GM23338 (cell line): ENCODE results near the gene EDDM13. TPM values are rescaled to one million over a fixed set of nuclear protein-coding genes. Genes with fewer than 3 reads are reported as not detected.

Source experiments
- ATAC-seq: fragments of 200-7000 bp; cut with Tn5 transposase; 3 replicates; pipeline ENCODE4 v1.9.1; 2020
- DNase-seq: peaks from one replicate; pipeline ENCODE4 v3.0.0-alpha.2; 2015; ENCODE audit warnings: low spot score
- H2AFZ ChIP-seq: fragments of 200-600 bp; sonication (generic); 2 replicates; pipeline ENCODE4 v1.8.0; 2016; ENCODE audit warnings: antibody characterized with exemption, mild to moderate bottlenecking, moderate library complexity
- H3F3A ChIP-seq: fragments of 200-600 bp; sonication (generic); replicated peaks from 2 replicates; pipeline ENCODE4 v1.8.0; 2017; ENCODE audit warnings: antibody characterized with exemption, mixed run types, low read depth
- H3K27ac ChIP-seq: fragments of 200-600 bp; sonication (generic); 2 replicates; pipeline ENCODE4 v1.6.1; 2016; ENCODE audit warnings: low read depth
- H3K27me3 ChIP-seq: fragments of 200-600 bp; sonication (generic); 2 replicates; pipeline ENCODE4 v1.8.0; 2016; ENCODE audit warnings: mild to moderate bottlenecking, mixed run types, moderate library complexity; ENCODE audit not compliant: insufficient read depth
- H3K36me3 ChIP-seq: fragments of 200-600 bp; sonication (generic); 2 replicates; pipeline ENCODE4 v1.8.0; 2016; ENCODE audit warnings: mild to moderate bottlenecking; ENCODE audit not compliant: insufficient read depth
- H3K4me1 ChIP-seq: fragments of 200-600 bp; sonication (generic); 2 replicates; pipeline ENCODE4 v1.8.0; 2016; ENCODE audit warnings: mild to moderate bottlenecking, moderate library complexity; ENCODE audit not compliant: insufficient read depth
- H3K4me2 ChIP-seq: fragments of 200-600 bp; sonication (generic); 2 replicates; pipeline ENCODE4 v1.7.1; 2017; ENCODE audit warnings: mixed run types
- H3K4me3 ChIP-seq: fragments of 200-600 bp; sonication (generic); 2 replicates; pipeline ENCODE4 v1.6.1; 2016; ENCODE audit warnings: mixed run types
- H3K79me2 ChIP-seq: fragments of 200-600 bp; sonication (generic); replicated peaks from 2 replicates; pipeline ENCODE4 v1.8.0; 2017; ENCODE audit warnings: mild to moderate bottlenecking; ENCODE audit not compliant: insufficient read depth
- H3K9me2 ChIP-seq: fragments of 200-600 bp; sonication (generic); 2 replicates; pipeline ENCODE4 v1.8.0; 2017; ENCODE audit not compliant: insufficient read depth
- H4K20me1 ChIP-seq: fragments of 200-600 bp; sonication (generic); replicated peaks from 2 replicates; pipeline ENCODE4 v1.8.0; 2017; ENCODE audit warnings: mild to moderate bottlenecking; ENCODE audit not compliant: insufficient read depth
- H3K27ac Mint-ChIP-seq: 2 replicates; pipeline ENCODE4 v1.8.0; 2020; ENCODE audit warnings: inconsistent platforms, mild to moderate bottlenecking, moderate library complexity, mixed read lengths
- H3K27me3 Mint-ChIP-seq: 3 replicates; pipeline ENCODE4 v1.8.0; 2022; ENCODE audit warnings: low read depth, mild to moderate bottlenecking, moderate library complexity, mixed read lengths, inconsistent platforms; ENCODE audit not compliant: insufficient read depth, poor library complexity
- H3K36me3 Mint-ChIP-seq: 3 replicates; pipeline ENCODE4 v1.8.0; 2021; ENCODE audit warnings: low read depth, mild to moderate bottlenecking, inconsistent platforms, moderate library complexity, mixed read lengths
- H3K4me1 Mint-ChIP-seq: 3 replicates; pipeline ENCODE4 v1.8.0; 2020; ENCODE audit warnings: mild to moderate bottlenecking, inconsistent platforms, mixed read lengths
- H3K4me3 Mint-ChIP-seq: 3 replicates; pipeline ENCODE4 v1.8.0; 2021; ENCODE audit warnings: moderate library complexity, mild to moderate bottlenecking, inconsistent platforms, mixed read lengths
- H3K9me3 Mint-ChIP-seq: 3 replicates; pipeline ENCODE4 v1.8.0; 2020; ENCODE audit warnings: moderate library complexity, mild to moderate bottlenecking, inconsistent platforms, mixed read lengths
- CREB1 ChIP-seq: fragments of 250-450 bp; sonication (Bioruptor Pico); IDR thresholded peaks from 2 replicates; pipeline ENCODE4 v1.5.0; 2020; ENCODE audit warnings: low read depth, mild to moderate bottlenecking, moderate library complexity
- CTCF ChIP-seq, 2 experiments: fragments of 200-600 bp in 1 of 2; sonication (generic) in 1 of 2; conservative IDR thresholded peaks; 2 replicates each; pipeline versions ENCODE4 v1.5.1 to v1.6.1; 2016 to 2017; ENCODE audit warnings: antibody characterized with exemption in 2 of 2, low read depth in 2 of 2, mild to moderate bottlenecking in 2 of 2, moderate library complexity in 1 of 2
- ETS1 ChIP-seq: IDR thresholded peaks from 2 replicates; pipeline ENCODE4 v1.6.1; 2016; ENCODE audit warnings: antibody characterized with exemption
- EZH2 ChIP-seq: fragments of 200-600 bp; sonication (generic); IDR thresholded peaks from one replicate; pipeline ENCODE4 v1.8.0; 2017; ENCODE audit warnings: antibody characterized with exemption, mild to moderate bottlenecking, low read depth; ENCODE audit not compliant: unreplicated experiment
- EZH2phosphoT487 ChIP-seq: fragments of 200-600 bp; sonication (generic); IDR thresholded peaks from one replicate; pipeline ENCODE4 v1.8.1; 2018; ENCODE audit warnings: antibody characterized with exemption; ENCODE audit not compliant: unreplicated experiment
- JUNB ChIP-seq: IDR thresholded peaks from one replicate; pipeline ENCODE4 v1.6.1; 2016; ENCODE audit warnings: antibody characterized with exemption; ENCODE audit not compliant: unreplicated experiment
- NANOG ChIP-seq: IDR thresholded peaks from 2 replicates; pipeline ENCODE4 v1.6.1; 2016; ENCODE audit warnings: antibody characterized with exemption, borderline replicate concordance
- POLR2AphosphoS5 ChIP-seq: IDR thresholded peaks from 2 replicates; pipeline ENCODE4 v1.6.1; 2016; ENCODE audit warnings: antibody characterized with exemption, low read depth
- REST ChIP-seq: IDR thresholded peaks from one replicate; pipeline ENCODE4 v1.6.1; 2018; ENCODE audit warnings: antibody characterized with exemption; ENCODE audit not compliant: unreplicated experiment
- STAT1 ChIP-seq: IDR thresholded peaks from one replicate; pipeline ENCODE4 v1.6.1; 2016; ENCODE audit warnings: antibody characterized with exemption; ENCODE audit not compliant: unreplicated experiment
- ZNF114 ChIP-seq: fragments of 250-450 bp; sonication (Bioruptor Pico); IDR thresholded peaks from 2 replicates; pipeline ENCODE4 v1.5.0; 2020; ENCODE audit warnings: mild to moderate bottlenecking, moderate library complexity
- ZNF331 ChIP-seq: fragments of 250-450 bp; sonication (Bioruptor Pico); IDR thresholded peaks from 2 replicates; pipeline ENCODE4 v1.5.0; 2020; ENCODE audit warnings: low read depth, mild to moderate bottlenecking, moderate library complexity
- ZNF462 ChIP-seq: fragments of 250-450 bp; sonication (Bioruptor Pico); IDR thresholded peaks from 2 replicates; pipeline ENCODE4 v1.5.0; 2020; ENCODE audit warnings: mild to moderate bottlenecking, moderate library complexity
- polyA plus RNA-seq: library from polyadenylated mRNA; unstranded; fragments of >200 nt; fragmentation: Nextera tagmentation; extraction: Ambion mirVana; gene quantifications from 2 replicates; pipeline ENCODE4 v1.2.1, GENCODE V29; 2016
- total RNA-seq: library from RNA; depleted of rRNA; stranded (reverse); fragments of >200 nt; shearing (Covaris generic); gene quantifications from 2 replicates; pipeline ENCODE4 v1.2.3, GENCODE V29; 2014

Gene EDDM13
- total and polyA plus RNA-seq, 2 experiments from 2014 or later = 0.68 TPM; not detected in 1

- peaks cover 12% of the 10 kb centered on the region for H3K9me3 Mint-ChIP-seq
- no peaks in the 10 kb centered on the region for H3K9me2 ChIP-seq
- no peaks in the 10 kb centered on the region for H3F3A ChIP-seq
- H3K36me3 Mint-ChIP-seq = peaks cover 37% of the 10 kb centered on the region
- H3K27ac ChIP-seq = no peak overlapping the region
- H3K4me2 ChIP-seq = no peak overlapping the region
- ATAC-seq = no peak
- no peak overlapping the region for H3K4me3 Mint-ChIP-seq
- DNase-seq = no peak
- no peak overlapping the region for H2AFZ ChIP-seq
- H3K79me2 ChIP-seq = no peaks in the 10 kb centered on the region
- 0 out of 3 replicates have a peak, but pooled peaks cover 3% of the 10 kb centered on the region for H3K4me1 Mint-ChIP-seq
- H3K27ac Mint-ChIP-seq = no peak overlapping the region
- no peaks in the 10 kb centered on the region for H3K4me1 ChIP-seq
- H3K27me3 Mint-ChIP-seq = no peaks in the 10 kb centered on the region
- no peak overlapping the region for H3K4me3 ChIP-seq
- H3K27me3 ChIP-seq = no peaks in the 10 kb centered on the region
- H4K20me1 ChIP-seq = no peaks in the 10 kb centered on the region
- H3K36me3 ChIP-seq = peaks cover 8% of the 10 kb centered on the region; the same call in 1 of the 2 replicates
- TF ChIP-seq POLR2AphosphoS5 (no peak), ZNF462 (CRISPR knock-in tag) (no peak), REST (no peak), CTCF (conservative IDR thresholded peaks at IDR 0.05; ENCODE audit: low read depth in 2 of 2) (no peak), NANOG (no peak), ZNF331 (CRISPR knock-in tag) (no peak), EZH2phosphoT487 (no peak), ETS1 (no peak), CREB1 (no peak), STAT1 (no peak), EZH2 (no peak), ZNF114 (CRISPR knock-in tag) (no peak), JUNB (no peak)
Observed at GRCh38 chr19:56356944-56357343, 84.4 kb downstream of the EDDM13 start.
